HG02852 (cell line): ENCODE measurements around the gene MYO1D.
A peak's percentile ranks its signal among the peaks of the same experiment; 100 is the strongest.

ENCODE experiments used
- ATAC-seq: cut with Tn5 transposase; IDR thresholded peaks from one replicate; pipeline ENCODE4 v1.9.1; 2021; ENCODE audit warnings: mild to moderate bottlenecking, moderate library complexity; ENCODE audit not compliant: unreplicated experiment

The MYO1D gene

DNA sequence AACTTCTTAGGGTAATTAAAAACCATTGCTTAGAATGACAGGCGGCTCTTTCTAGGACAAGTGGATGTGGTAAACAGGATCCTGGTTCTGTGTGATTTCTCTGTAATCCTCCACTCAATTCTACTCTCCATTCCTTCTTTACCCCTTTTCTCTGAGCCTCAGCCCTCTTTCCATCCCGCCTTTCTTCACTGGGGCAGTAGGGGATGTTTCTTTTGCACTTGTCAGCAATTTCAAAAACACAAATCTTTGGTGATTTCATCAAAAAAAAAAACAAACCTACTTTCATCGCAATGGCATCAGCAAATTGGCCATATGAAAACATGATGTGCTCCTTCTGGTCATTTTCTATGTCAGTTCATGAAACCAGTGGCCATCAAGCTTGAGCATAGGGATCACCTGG is 285.5 kb downstream of the MYO1D start:
- no peak for ATAC-seq

GRCh38 chr17:32590974-32591373 is 285.9 kb downstream of the MYO1D start:
- no peak for ATAC-seq

DNA sequence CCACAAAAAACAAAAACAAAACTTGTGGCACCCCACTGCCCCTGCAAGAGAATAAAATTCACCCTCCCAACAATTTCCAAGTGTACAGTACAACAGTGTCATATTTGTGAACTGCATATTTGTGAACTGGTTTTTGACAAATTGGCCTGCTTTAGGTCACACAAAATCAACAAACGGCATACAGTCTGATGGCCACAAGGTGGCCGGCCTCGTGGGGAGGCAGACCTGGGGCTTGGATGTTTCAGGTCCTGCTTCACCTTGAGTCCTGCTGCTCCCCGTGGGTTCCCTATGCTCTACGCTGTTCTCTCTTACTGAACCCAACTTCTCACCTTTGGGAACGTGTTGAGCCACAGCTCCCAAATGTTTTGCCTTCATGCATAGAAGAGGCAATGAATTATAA is 287.9 kb downstream of the MYO1D start:
- ATAC-seq: no peak

GRCh38 chr17:32588135-32588534 is 288.8 kb downstream of the MYO1D start:
- ATAC-seq: no peak

- ATAC-seq: no peak
These were observed 290.3 kb downstream of the MYO1D start for GRCh38 chr17:32586666-32587065.

- ATAC-seq: no peak
These were observed 292.1 kb downstream of the MYO1D start for GRCh38 chr17:32584792-32585191.

DNA sequence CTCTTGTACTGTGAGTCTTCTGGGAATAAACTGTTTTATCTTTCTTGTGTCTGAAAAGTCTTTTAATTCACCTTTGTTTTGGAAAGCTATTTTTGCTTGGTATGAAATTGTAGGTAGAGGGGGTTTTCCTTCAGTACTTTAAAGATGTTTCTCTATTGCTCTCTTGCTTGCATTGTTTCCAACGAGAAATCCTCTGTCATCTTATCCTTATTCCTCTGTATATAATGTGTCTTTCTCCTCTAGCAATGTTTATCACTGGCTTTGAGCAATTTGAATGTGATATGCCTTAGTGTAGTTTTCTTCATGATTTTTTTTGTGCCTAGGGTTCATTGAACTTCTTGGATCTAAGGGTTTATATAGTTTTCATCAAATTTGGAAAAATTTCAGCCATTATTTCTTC is 293.9 kb downstream of the MYO1D start:
- ATAC-seq: no peak

- ATAC-seq: no peak
These were observed 301.1 kb downstream of the MYO1D start for GRCh38 chr17:32575852-32576251.

- ATAC-seq: no peak
These were observed 306.9 kb downstream of the MYO1D start for GRCh38 chr17:32570081-32570396.

DNA sequence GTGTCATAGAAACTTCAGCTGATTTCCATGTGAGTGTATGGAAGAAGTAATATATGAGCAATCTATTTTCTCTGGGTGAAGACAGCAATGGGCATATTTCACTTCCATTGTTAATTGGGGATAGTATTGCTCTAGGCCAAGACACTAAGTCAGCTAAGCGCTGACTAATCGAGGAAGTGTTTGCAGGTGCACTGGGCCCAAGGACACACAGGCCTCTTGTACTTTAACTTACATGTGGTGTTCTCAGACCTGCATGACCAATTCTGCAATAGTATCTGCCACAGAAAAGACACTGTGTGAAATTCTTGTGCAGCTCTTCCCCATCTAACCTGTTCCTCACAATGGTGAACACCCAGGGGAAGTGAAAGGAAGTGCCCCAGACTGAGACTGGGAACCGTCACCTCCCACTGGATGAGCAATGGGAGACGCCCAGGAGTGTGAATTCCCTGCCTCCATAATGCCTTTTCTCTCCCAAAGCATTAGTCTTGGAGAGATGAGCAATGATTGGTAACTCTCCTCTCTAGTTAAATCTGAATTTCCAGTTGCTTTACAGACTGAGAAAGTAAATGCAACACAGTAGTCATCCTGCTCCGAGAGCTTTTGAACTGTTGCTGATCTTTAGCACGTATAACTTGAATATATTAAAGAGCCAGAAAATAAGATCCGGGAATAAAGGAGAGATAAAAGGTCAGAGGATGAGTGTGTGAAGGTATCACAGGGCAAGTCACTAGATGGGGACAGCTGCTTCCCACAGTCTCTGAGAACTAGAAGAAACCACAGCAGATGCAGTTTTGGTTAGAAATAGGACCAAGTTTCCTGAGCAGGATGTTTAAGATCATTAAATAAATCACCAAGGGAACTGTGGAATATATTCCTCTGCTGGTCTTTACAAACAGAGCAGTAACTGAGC is 307.5 kb downstream of the MYO1D start:
- peak; percentile 68 for ATAC-seq

DNA sequence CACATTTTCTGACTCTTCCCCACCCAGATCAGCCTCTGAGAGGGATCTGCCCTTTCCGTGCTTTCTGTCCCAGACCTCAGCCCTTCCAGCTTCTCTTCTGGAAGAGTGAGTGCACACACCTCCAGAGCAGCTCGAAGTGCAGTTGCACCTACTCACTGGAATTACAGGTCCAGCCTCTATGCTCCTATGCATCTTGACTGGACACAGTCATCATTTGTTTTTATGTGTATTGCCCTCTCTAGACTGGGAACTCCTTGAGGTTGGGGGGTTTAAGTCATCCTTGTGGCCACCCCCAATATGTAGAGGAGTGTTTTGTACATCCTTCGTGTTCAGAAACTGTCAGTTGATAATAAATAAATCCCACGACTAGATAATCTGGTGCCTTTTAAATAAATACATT is 308.2 kb downstream of the MYO1D start:
- no peak for ATAC-seq

DNA sequence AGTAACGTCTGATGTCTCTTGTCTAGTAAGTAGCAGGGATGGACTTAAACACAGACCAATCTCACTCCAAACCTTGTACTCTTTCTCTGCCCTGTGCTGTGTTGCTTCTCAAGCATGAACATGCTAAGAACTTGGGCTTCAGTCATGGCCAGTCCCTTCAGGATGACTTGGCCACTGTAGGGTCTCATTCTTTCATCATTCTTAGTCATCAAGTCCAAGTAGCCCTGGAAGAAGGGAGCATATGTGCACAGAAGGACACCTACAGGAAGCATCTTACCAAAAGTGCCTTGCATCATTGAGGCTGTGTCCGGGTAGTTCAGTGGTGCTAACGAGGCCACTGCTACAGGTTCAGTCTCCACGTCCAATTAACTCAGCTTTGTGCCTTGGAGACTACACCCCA is 309.4 kb downstream of the MYO1D start:
- ATAC-seq: no peak

- ATAC-seq: no peak
These were observed 309.8 kb downstream of the MYO1D start for GRCh38 chr17:32567086-32567485.

- no peak for ATAC-seq
These were observed 310.6 kb downstream of the MYO1D start for GRCh38 chr17:32566303-32566702.

- ATAC-seq: no peak
These were observed 311.5 kb downstream of the MYO1D start for GRCh38 chr17:32565401-32565800.

DNA sequence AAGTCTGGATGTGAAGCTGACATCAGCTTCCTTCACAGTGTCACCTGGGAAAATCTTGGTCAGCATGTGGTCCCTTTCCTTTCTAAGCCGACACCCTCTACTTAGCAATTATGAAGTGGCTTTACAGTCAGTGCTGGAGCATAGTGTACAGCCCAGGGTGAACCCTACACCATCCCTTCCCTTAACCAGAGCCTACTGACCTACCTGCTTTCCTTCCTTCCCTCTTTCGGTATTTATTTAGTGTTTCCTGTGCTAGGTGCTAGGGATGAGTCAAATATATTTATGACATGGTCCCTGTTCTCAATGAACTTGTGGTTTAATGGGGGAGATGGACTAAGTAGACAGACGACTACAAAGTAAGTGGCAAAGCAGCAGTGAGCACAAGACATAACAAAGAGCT is 312.6 kb downstream of the MYO1D start:
- no peak for ATAC-seq

- no peak for ATAC-seq
These were observed 313.3 kb downstream of the MYO1D start for GRCh38 chr17:32563583-32563982.

GRCh38 chr17:32558997-32559650 is 317.8 kb downstream of the MYO1D start:
- peak; percentile 81 for ATAC-seq

DNA sequence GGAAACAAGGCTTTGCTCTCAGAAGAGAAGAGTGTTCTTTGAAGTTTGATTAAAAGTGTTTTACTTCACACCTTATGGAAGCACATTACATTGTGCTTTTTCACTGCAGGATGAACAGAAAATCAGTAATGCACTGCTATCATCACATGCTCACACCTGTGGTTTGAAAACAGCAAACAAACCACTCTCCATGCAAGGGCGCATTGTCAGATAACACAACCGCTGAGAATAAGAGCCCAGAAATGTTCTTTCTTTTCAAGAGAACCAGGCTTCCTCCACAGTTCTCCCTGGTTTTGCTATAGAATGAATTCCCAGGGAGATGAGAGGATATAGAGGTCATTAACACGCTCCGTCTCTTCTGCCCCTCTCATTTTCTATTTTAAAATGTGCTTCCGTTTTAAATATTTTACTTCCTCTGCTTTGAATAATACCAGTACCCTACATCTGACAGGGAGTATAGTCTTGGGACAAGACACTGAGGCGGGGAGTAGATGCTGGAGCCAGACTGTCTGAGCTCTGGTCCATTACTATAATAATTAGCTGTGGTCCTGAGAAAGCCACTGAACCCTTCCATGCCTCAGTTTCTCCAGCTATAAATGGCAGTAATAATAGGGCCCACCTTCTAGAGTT is 318.5 kb downstream of the MYO1D start:
- no peak for ATAC-seq

DNA sequence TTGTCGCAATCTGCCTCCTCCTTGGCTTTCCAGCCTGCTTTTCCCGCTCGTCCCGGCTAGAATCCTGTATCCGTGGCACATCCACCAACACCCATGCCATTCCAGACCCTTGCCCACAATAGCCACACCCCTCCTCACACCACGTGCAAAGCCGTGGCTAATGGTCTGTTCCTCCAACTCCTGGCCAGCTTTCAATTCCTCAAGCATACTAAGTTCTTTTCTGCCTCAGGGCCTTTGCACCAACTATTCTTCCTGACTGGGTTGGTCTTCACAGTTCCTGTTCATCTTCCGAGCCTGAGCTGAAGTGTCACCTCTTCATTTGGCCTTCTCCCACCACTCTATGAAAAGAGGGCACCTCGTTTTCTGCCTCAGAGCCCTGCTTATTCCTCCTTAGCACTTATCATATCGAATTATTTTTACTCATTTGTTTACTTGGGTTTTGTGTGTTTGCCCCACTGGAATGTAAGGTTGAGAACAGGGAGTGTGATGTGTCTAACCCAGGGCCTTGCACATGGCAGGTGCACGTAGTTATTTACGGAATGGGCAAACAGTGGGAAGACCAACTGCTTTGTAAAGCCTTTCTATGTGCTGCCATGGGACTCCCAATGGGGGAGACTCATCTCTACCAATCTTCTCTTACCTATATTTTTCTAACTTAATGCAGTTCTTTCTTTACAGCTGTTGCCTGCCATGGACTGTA is 321.2 kb downstream of the MYO1D start:
- ATAC-seq: no peak

- ATAC-seq: no peak
These were observed 323.8 kb downstream of the MYO1D start for GRCh38 chr17:32553168-32553567.
